CD14-positive monocyte (primary cell): ENCODE measurements around the gene GLP2R. TPM values are rescaled to one million over a fixed set of nuclear protein-coding genes. Genes with fewer than 3 reads are reported as not detected.
A peak's percentile ranks its signal among the peaks of the same experiment; 100 is the strongest.

ENCODE experiments used
- DNase-seq, 3 donors: peaks; one replicate each; pipeline ENCODE4 v3.0.0-alpha.2; 2011 to 2022
- H2AFZ ChIP-seq: 2 replicates; pipeline ENCODE4 v1.6.0; 2012; ENCODE audit warnings: mild to moderate bottlenecking, low read depth, low read length, inconsistent platforms; ENCODE audit not compliant: insufficient read depth, poor library complexity, severe bottlenecking
- H3K27ac ChIP-seq, 2 donors: 1 replicate in 1 of 2; 2 replicates in 1 of 2; pipeline ENCODE4 v1.5.1; 2012 to 2013; ENCODE audit warnings: low read length in 2 of 2, control low read depth in 1 of 2, inconsistent platforms in 1 of 2, low read depth in 1 of 2, mild to moderate bottlenecking in 1 of 2
- H3K27me3 ChIP-seq, 2 donors: one replicate each; pipeline versions ENCODE4 v1.6.0 to v1.6.1; 2011 to 2013; ENCODE audit warnings: low read length in 2 of 2; ENCODE audit not compliant: control insufficient read depth in 2 of 2, insufficient read depth in 2 of 2
- H3K36me3 ChIP-seq, 2 donors: replicated peaks in 1 of 2; 1 replicate in 1 of 2; 2 replicates in 1 of 2; pipeline versions ENCODE4 v1.5.1 to v1.6.1; 2012 to 2013; ENCODE audit warnings: low read length in 2 of 2, control low read depth in 1 of 2, inconsistent platforms in 1 of 2, mild to moderate bottlenecking in 1 of 2; ENCODE audit not compliant: insufficient read depth in 2 of 2, control insufficient read depth in 1 of 2
- H3K4me1 ChIP-seq, 2 donors: 1 replicate in 1 of 2; 2 replicates in 1 of 2; pipeline versions ENCODE4 v1.5.1 to v1.6.1; 2012 to 2013; ENCODE audit warnings: low read length in 2 of 2, control low read depth in 1 of 2, inconsistent platforms in 1 of 2, mild to moderate bottlenecking in 1 of 2, moderate library complexity in 1 of 2; ENCODE audit not compliant: insufficient read depth in 2 of 2, control insufficient read depth in 1 of 2
- H3K4me2 ChIP-seq: replicated peaks from 2 replicates; pipeline ENCODE3; 2012; ENCODE audit warnings: low read length, moderate library complexity, mild to moderate bottlenecking; ENCODE audit not compliant: poor library complexity, severe bottlenecking; ENCODE audit errors: extremely low read depth
- H3K4me3 ChIP-seq, 3 experiments: fragments of 200-600 bp in 1 of 3; sonication (generic) in 1 of 3; replicated peaks in 1 of 3; 1 replicate in 2 of 3; 2 replicates in 1 of 3; pipeline ENCODE4 v1.5.1; 2011 to 2013; ENCODE audit warnings: low read length in 3 of 3, mild to moderate bottlenecking in 3 of 3, control low read depth in 2 of 3, low read depth in 2 of 3, inconsistent platforms in 1 of 3, moderate library complexity in 1 of 3
- H3K79me2 ChIP-seq: 2 replicates; pipeline ENCODE4 v1.6.0; 2012; ENCODE audit warnings: mild to moderate bottlenecking, control low read depth, inconsistent platforms, low read length, moderate library complexity; ENCODE audit not compliant: insufficient read depth
- H3K9ac ChIP-seq: 2 replicates; pipeline ENCODE4 v1.6.0; 2017; ENCODE audit warnings: low read length, mild to moderate bottlenecking; ENCODE audit not compliant: insufficient read depth, poor library complexity, severe bottlenecking
- H3K9me3 ChIP-seq, 2 donors: replicated peaks in 1 of 2; 1 replicate in 1 of 2; 2 replicates in 1 of 2; pipeline versions ENCODE4 v1.5.1 to v1.6.1; 2012 to 2013; ENCODE audit warnings: low read length in 2 of 2, control low read depth in 1 of 2; ENCODE audit not compliant: control insufficient read depth in 1 of 2, insufficient read depth in 1 of 2
- H4K20me1 ChIP-seq: 2 replicates; pipeline ENCODE4 v1.6.0; 2012; ENCODE audit warnings: mild to moderate bottlenecking, low read length, control low read depth, moderate library complexity; ENCODE audit not compliant: insufficient read depth
- H3K27ac Mint-ChIP-seq, 7 donors: one replicate each; pipeline ENCODE4 v1.8.0; 2020; ENCODE audit warnings: mild to moderate bottlenecking in 7 of 7, mixed read lengths in 7 of 7, moderate library complexity in 6 of 7, inconsistent platforms in 2 of 7
- H3K27me3 Mint-ChIP-seq, 3 donors: one replicate each; pipeline ENCODE4 v1.8.0; 2021 to 2022; ENCODE audit warnings: low read depth in 3 of 3, mild to moderate bottlenecking in 3 of 3, mixed read lengths in 3 of 3, moderate library complexity in 3 of 3, inconsistent platforms in 1 of 3
- H3K36me3 Mint-ChIP-seq, 2 donors: one replicate each; pipeline ENCODE4 v1.8.0; 2020; ENCODE audit warnings: mixed read lengths in 2 of 2, inconsistent platforms in 1 of 2, mild to moderate bottlenecking in 1 of 2
- H3K4me1 Mint-ChIP-seq: one replicate; pipeline ENCODE4 v1.8.0; 2020; ENCODE audit warnings: mild to moderate bottlenecking, mixed read lengths
- H3K4me3 Mint-ChIP-seq, 2 donors: one replicate each; pipeline ENCODE4 v1.8.0; 2020; ENCODE audit warnings: mild to moderate bottlenecking in 2 of 2, mixed read lengths in 2 of 2, moderate library complexity in 1 of 2
- H3K9me3 Mint-ChIP-seq, 7 donors: one replicate each; pipeline ENCODE4 v1.8.0; 2020 to 2022; ENCODE audit warnings: mixed read lengths in 7 of 7, mild to moderate bottlenecking in 6 of 7, moderate library complexity in 6 of 7, inconsistent platforms in 2 of 7
- CTCF ChIP-seq: fragments of 200-600 bp; IDR thresholded peaks from one replicate; pipeline ENCODE4 v1.8.0; 2022; ENCODE audit warnings: antibody characterized with exemption, mild to moderate bottlenecking
- WGBS: methylation state at CpG from one replicate; pipeline ENCODE4 v1.1.5; 2013; ENCODE audit warnings: missing lambda C conversion rate; ENCODE audit not compliant: insufficient coverage; 5-methylcytosine and 5-hydroxymethylcytosine counted together
- intact Hi-C, 2 donors: fragments of 100-400 bp; cut with micrococcal nuclease; formaldehyde crosslinking; loops; one replicate each; pipeline versions ENCODE4 v1.15.0 to v1.15.1; 2023
- polyA plus RNA-seq, 3 donors: library from polyadenylated mRNA; depleted of rRNA in 1 of 3; unstranded in 2 of 3; stranded (reverse) in 1 of 3; fragments of 300-500 nt in 2 of 3; fragments of >200 nt in 1 of 3; fragmentation: Illumina TruSeq in 2 of 3; gene quantifications; 1 replicate in 2 of 3; 2 replicates in 1 of 3; pipeline ENCODE4 v1.2.3, GENCODE V29; 2012 to 2021

The GLP2R gene
- polyA plus RNA-seq, 3 donors = not detected

GRCh38 chr17:9905078-9905415 is 79.3 kb downstream of the GLP2R start, which contains the start of gene RCVRN:
Gene RCVRN, minus strand, starts transcription at chr17:9905271. Its CDS starts 91 bp downstream, at chr17:9905180.
- 88% methylated on average over 7 of the region's 11 CpGs for WGBS
- DNase-seq = no peak

GRCh38 chr17:9905902-9906301 is 80.2 kb downstream of the GLP2R start:
- no peaks in the 10 kb centered on the region for H3K79me2 ChIP-seq
- no peaks in the 10 kb centered on the region for H3K4me1 Mint-ChIP-seq
- intact Hi-C loops = loop anchor here (5.0 kb wide), 1 partner anchor 711 kb away; no protein-coding TSS in a partner anchor
- no peaks in the 10 kb centered on the region for H3K9me3 ChIP-seq
- H3K4me1 ChIP-seq = no peaks in the 10 kb centered on the region
- no peak overlapping the region for H2AFZ ChIP-seq
- H3K27me3 Mint-ChIP-seq = peaks cover 12 to 26% (median 16%) of the 10 kb centered on the region in 3 donors
- DNase-seq = peak; percentile 14 to 55 (median 28)
- H3K9ac ChIP-seq = no peak overlapping the region
- no peaks in the 10 kb centered on the region for H3K36me3 ChIP-seq
- H3K4me2 ChIP-seq = no peak overlapping the region
- no peak overlapping the region for H3K4me3 ChIP-seq
- no peak overlapping the region for H3K27ac ChIP-seq
- WGBS = 9% methylated on average over 1 of the region's 4 CpGs
- H3K4me3 Mint-ChIP-seq = no peak overlapping the region
- peaks cover 28% of the 10 kb centered on the region for H4K20me1 ChIP-seq
- peaks cover 0 to 11% of the 10 kb centered on the region in 2 donors for H3K27me3 ChIP-seq
- no peaks in the 10 kb centered on the region for H3K36me3 Mint-ChIP-seq
- H3K9me3 Mint-ChIP-seq = no peaks in the 10 kb centered on the region
- peak overlapping the region in 1 of 7 donors; percentile 15 for H3K27ac Mint-ChIP-seq
- peak; percentile 81 for TF ChIP-seq CTCF

More at GRCh38 chr17:9905078-9905415, 79.3 kb downstream of the GLP2R start, which contains the start of gene RCVRN:
- Histone ChIP-seq H3K79me2 (no peaks in the 10 kb centered on the region), H3K4me2 (no peak within 1 kb of the TSS), H3K27ac (no peak within 1 kb of the TSS), H3K9me3 (no peaks in the 10 kb centered on the region), H3K9ac (no peak within 1 kb of the TSS), H3K27me3 (peaks cover 0 to 15% of the 10 kb centered on the region in 2 donors), H3K36me3 (no peaks in the 10 kb centered on the region), H2AFZ (no peak within 1 kb of the TSS), H3K4me1 (no peaks in the 10 kb centered on the region), H3K4me3 (no peak within 1 kb of the TSS), H4K20me1 (peaks cover 19% of the 10 kb centered on the region)
- Mint-ChIP-seq H3K27ac (peak within 1 kb of the TSS in 1 of 7 donors; percentile 15), H3K27me3 (peaks cover 19 to 28% (median 24%) of the 10 kb centered on the region in 3 donors), H3K4me3 (no peak within 1 kb of the TSS), H3K9me3 (no peaks in the 10 kb centered on the region), H3K4me1 (peaks cover 2% of the 10 kb centered on the region), H3K36me3 (peaks cover 0 to 2% of the 10 kb centered on the region in 2 donors)
- no peak for TF ChIP-seq CTCF
- intact Hi-C loops = loop anchor here (5.0 kb wide), 1 partner anchor 712 kb away; no protein-coding TSS in a partner anchor
